COLO668 (cell line): ENCODE measurements around the gene PPP2R5D.
"Not testable (repeated sequence)": the region's sequence is repeated elsewhere in the genome, so short reads cannot be mapped to it uniquely, and the experiment has no call there.

Source experiments
- DNase-seq: peaks from one replicate; lab custom pipeline; 2025; ENCODE audit not compliant: unreplicated experiment; lab: John Stamatoyannopoulos, UW

Gene PPP2R5D

DNA sequence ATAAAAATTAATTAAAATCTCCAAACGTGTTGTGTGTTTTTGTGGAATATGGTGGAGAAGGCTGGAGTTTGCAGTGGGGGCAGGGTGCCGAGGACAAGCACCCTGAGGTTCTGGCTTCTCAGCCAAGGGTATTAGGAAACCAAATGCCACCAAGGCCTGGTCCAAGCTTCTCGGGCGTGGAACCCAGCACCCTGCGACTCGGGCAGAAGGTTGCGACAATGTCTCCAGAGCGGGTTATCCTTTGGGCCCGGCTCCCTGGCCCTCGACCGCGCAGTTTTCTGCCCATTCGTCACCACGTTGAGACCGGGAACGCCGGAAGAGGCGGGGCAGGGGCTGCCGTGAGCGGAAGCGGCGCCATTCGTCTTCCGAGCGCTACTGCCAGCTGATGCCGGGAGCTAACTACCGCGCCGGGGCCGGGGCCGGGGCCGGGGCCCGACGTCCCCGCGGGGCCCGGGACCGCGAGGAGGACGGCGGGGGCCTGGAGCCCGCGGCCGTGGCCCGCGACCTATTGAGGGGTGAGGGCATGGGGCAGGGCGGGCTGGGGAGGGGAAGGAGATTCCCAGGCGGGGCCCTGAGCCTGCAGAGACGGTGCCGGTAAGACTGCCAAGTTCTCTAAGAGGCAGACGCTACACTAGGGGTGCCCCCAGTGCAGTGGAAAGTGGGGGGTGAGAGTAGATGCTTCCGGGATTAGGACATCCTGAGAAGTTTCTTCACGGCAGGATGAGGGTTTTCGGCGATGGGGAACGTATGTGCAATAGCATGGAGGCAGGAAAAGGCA is 37.1 kb downstream of the PPP2R5D start, which contains the start of gene RRP36:
Gene RRP36 (plus strand): TSS at position 354 of the 778 bp plus-strand sequence. CDS start 32 bp downstream, at position 386.
- DNase-seq = peak; percentile 76

GRCh38 chr6:43024436-43024835 is 40.1 kb downstream of the PPP2R5D start:
- no peak for DNase-seq

DNA sequence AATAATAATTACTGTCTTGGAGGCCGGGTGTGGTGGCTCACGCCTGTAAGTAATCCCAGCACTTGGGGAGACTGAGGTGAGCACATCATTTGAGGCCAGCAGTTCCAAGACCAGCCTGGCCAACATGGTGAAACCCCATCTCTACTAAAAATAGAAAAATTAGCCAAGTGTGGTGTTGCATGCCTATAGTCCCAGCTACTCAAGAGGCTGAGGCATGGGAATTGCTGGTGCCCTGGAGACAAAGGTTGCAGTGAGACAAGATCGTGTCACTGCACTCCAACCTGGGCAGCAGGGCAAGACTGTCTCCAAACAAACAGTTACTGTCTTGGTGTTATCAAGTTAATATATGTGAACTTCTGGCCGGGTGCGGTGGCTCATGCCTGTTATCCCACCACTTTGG is 42.0 kb downstream of the PPP2R5D start:
- DNase-seq = no peak

DNA sequence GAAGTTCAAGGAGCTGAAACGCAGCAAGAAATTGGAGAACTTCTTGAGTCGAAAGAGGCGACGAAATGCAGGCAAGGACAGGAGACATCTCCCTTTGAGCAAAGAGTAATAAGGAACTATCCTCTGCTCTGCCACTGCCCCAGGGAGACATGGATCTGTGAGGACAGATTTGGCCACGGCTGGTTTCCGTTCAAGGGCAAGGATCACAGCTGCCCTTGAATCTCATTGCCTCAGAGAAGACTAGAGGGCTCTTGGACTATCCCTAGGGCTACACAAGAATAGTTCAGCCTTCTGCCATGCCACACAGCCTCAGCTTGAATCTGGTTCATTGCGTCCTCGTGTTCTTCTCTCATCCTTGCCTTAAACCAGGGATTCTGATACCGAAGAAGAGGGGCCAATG is 44.8 kb downstream of the PPP2R5D start:
- no peak for DNase-seq

GRCh38 chr6:43032326-43032725 is 48.0 kb downstream of the PPP2R5D start:
- no peak for DNase-seq

DNA sequence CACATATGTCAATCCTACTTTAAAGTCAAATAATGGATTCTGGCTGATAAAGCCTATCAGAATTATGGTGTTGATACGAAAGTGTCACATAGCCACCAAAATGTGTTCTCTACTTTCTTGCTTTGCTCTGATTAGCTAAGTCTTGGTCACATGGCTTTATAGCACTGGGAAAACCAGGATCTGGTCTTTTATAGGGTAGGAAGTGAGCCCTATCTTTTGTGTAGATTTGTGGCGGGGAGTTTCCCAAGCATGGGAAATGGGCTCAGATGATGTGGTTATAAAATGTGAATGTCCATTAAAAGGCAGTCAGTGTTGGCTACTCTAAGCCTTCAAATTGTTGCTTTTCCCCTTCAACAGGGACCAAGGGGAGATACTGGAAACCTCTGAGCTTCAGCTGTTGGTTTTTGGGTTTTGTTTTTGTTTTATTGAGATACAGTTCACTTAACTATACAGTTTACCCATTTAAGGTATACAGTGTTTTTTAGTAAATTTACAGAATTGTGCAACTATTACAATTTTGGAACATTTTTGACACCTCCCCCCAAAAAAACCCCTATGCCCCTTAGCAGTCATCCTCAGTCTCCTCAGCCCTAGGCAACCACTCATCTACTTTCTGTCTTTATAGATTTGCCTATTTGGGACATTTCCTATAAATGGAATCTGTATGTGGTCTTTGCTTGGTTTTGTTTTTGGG is 49.3 kb downstream of the PPP2R5D start:
- no peak for DNase-seq

- no peak for DNase-seq
Measured at GRCh38 chr6:43034190-43034525, 49.8 kb downstream of the PPP2R5D start.

GRCh38 chr6:43035495-43036194 is 51.3 kb downstream of the PPP2R5D start:
- DNase-seq = no peak

DNA sequence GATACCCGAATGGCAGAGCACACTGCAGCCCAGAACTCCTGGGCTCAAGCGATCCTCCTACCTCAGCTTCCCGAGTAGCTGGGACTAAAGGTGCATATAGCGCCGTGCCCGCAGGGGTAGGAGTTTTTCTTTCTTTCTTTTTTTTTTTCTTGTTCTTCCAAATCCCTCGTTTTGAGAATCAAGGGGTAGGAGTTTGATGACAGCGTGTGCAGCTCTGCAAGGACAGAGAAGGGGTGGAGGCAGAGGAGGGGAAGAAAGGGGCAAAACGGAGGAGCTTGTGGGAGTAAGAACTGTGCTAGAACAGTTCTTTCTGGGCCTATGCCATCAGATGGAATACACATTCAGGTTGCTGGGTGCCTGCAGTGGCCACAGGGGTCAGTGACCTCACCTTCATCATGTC is 52.3 kb downstream of the PPP2R5D start:
- DNase-seq = no peak

DNA sequence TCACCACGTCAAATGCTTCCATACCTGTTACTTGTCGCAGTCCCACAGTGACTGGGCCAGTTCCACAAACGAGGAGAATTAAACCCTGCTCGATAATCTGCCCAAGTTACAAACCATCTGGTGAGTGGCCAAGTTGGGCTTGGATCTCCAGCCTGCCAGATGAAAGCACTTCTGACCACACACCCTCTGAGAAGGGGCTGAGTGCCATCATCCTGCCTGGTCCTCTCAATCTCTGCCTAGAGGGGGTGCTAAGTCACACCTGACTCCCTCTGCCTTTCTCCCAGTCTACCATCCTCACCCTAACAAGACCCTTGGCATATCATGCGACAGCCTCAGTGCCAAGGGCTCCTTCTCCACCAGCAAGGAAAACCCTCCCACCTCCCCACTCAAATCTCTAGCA is 52.8 kb downstream of the PPP2R5D start:
- no peak for DNase-seq

DNA sequence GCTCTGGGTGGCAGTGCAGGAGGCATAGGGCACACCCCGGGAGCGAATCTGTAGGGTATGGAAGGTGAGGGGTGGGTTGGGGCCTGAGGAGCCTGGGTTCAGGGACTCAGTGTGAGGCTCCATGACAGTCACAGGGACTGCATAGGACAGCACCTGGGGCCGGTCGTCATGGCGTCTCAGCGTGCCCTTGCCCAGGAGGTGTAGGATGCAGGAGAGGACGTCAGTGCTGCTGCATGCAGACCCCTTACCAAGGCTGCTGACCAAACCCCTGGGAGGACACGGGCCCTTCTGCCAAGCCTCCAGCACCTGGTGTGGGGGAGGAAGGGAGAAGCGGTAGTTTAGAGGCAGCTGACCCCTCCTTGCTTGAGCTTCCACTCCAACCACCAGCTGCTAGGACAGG is 53.3 kb downstream of the PPP2R5D start:
- no peak for DNase-seq

DNA sequence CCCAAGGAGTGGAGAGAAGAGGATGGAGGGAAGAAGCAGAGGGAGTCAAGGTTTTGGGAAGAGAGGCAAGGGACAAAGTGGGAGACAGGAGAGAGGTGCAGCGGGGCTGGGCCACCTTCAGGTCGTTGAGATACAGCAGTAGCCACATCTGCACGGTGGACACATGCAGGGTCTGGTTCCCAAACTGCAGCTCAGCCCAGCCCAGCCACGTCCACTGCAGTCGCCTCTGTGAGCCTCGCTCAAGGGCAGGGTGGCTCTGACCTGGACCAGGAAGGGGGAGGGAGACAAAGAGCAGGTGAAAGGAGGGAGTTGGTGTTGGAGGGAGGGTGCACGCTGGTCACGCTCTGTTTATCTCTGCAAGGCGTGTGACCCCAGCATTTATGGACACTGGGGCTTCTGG is 54.4 kb downstream of the PPP2R5D start:
- DNase-seq = no peak

- no peak for DNase-seq
Measured at GRCh38 chr6:43040542-43041257, 56.3 kb downstream of the PPP2R5D start.

DNA sequence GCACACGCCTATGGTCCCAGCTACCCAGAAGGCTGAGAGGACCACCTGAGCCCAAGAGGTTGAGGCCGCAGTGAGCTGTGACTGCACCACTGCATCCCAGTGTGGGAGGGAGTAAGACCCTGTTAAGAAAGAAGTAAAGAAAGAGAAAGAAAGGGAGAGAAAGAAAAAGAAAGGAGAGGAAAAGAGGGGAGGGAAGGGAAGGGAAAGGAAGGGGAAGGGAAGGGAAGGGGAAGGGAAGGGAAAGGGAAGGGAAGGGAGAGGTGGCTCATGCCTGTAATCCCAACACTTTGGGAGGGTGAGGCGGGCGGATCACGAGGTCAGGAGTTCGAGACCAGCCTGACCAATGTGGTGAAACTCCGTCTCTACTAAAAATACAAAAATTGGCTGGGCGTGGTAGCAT is 57.1 kb downstream of the PPP2R5D start:
- DNase-seq = not testable (repeated sequence)

DNA sequence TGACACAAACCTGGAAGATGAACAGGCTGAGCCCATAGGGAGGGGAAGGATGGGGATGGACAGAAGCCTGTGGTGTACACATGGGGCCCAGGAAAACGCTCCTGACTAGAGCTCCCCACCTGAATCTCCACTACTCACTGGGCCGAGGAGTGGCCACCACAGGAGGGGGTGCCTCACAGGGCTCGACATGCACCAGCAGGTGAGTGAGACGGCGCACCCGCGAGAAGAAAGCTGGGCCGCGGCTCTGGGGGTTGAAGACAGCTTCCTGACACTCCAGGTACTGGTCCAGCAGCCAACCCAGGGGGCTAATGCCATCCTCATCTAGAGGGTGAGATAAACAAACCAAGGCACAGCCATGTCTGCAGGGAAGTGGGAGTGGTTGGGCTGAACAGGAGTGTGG is 58.9 kb downstream of the PPP2R5D start:
- DNase-seq = no peak

DNA sequence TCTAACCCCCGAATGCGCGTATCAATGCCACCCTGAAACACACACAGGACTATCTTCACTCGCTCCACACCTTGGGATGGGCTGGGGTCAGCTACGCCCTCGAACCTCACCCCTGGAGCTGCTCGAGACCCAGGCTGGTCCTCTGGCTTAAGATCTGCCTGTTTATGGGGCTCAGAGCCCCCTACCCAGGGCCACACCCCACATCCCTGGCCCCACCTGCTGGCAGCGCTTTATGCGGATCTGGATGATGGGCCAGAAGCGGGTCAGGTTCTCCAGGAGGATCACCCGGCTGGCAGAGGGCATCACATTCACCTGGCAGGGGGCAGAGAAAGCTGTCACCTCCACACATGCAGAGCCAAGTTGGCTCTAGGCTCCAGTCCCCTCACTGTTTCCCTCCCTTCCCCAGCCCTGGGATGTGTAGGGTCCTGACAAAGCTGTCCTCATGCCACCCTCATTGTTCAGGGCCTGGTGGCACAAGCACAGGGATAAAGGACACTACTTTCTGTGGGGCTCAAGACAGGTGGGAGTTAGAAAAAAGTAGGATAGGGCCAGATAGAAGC is 61.1 kb downstream of the PPP2R5D start:
- DNase-seq = no peak

DNA sequence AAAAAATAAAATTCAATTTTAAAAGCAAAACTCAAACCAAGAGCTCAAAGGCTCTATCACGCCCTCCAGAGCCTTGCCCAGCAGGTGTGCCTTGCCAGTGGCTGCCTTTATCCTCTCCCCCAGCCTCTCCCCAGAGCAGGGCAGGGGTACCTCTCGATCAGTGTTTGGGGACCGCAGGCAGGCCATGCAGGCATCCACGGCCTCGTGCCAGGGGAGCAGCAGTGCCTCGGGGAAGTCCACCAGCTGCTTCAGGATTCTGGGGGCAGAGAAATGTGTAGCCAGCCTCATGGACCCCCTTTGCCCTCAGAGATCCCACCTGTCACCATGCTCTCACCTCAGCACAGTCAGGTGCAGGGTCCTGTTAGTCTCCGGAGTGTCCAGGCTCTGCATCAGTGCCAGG is 63.6 kb downstream of the PPP2R5D start:
- no peak for DNase-seq

GRCh38 chr6:43050981-43051380 is 66.6 kb downstream of the PPP2R5D start:
- no peak for DNase-seq

GRCh38 chr6:43052225-43052841 is 68.0 kb downstream of the PPP2R5D start:
- no peak for DNase-seq

GRCh38 chr6:43052842-43053544 is 68.6 kb downstream of the PPP2R5D start:
- no peak for DNase-seq
